ENCODE results near the gene COL4A1. TPM values are rescaled to one million over a fixed set of nuclear protein-coding genes. Genes with fewer than 3 reads are reported as not detected.

The COL4A1 gene
- total RNA-seq, 2 experiments from 2014 or later = not detected

DNA sequence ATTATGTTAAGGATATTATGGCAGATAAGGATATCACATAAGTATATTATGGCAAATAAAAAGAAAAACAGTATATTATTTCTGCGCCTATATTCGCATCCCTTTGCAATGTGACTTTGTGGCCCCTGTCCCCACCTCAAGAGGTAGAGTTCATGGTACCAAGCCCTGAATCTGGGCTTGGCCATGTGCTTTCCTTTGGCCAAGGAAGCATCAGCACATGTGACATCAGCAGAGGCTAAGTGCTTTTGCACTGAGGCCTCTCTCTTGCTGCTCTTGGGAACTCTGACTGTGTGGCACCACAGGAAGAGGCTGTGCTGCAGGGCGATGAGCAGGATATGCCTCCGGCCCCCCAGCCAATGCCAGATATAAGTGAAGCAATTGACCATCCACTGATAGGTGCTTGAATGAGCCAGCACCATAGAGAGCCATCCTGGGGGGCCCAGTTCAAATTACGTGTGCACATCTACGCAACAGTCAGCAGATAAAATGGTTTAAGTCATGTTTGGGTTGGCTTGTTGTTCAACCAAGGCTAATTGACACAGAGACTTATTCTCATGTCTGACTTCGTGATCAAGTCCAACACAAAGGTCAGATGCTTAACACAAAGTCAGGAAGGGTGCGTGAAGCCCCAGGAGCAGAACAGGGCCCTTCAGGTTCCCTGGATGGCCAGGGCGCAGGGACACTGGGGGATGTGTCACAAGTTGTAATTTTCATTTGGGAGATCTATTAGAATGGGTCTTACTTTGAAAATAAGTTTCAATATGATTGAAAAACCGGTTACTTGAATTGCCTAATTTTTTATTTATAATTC is 173.3 kb downstream of the COL4A1 start:
- CTCF ChIA-PET = no interaction called here
- H3K9me3 Mint-ChIP-seq (ENCODE audit: low read depth) = no peaks in the 10 kb centered on the region
- no peaks in the 10 kb centered on the region for H3K36me3 Mint-ChIP-seq

DNA sequence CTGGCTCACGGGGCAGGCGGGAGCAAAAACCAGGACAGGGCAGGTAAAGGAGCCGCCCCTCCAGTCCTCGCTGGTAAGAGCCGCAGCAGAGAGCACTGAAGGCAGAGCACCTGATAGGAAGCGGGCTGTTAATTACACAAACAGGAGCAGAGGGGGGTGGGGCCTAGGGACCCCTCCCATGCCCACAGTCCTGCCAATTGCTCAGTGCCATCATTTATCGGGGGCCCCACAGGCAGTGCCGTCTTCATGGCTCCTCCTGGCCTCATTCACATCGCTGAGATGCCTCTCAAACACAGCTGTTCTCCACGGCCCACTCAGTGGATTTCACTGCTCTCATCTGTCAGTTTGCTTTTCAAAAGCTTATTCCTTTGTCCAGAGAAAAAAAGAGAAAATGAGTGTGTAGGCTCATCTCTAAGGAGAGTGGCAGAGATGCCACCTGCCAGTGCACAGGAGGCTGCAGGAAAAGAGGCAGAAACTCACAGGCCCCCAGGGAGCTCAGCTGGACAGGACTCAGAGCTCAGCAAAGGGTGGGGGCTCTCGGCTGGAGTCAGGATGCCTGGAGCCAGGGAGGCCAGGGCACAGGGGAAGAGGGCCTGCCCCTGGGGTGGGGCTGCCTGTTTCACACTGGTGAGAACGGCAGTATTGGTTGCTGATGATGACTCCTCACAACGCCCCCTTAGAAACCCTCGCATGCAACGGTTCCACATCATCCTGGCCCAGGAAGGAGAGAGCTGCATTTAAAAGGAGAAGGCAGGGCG is 174.6 kb downstream of the COL4A1 start:
- no peak overlapping the region for H3K27ac Mint-ChIP-seq
- H3K27me3 Mint-ChIP-seq = peaks cover 32% of the 10 kb centered on the region
- no peak overlapping the region for H3K4me3 Mint-ChIP-seq
- DNase-seq = no peak
- H3K4me1 Mint-ChIP-seq = peaks cover under 1% of the 10 kb centered on the region
- CTCF ChIA-PET = no interaction called here
- no peaks in the 10 kb centered on the region for H3K9me3 Mint-ChIP-seq (ENCODE audit: low read depth)
- ATAC-seq = no peak
- no peaks in the 10 kb centered on the region for H3K36me3 Mint-ChIP-seq

More for the DNA sequence above, 173.3 kb downstream of the COL4A1 start:
- Mint-ChIP-seq H3K4me3 (no peak overlapping the region), H3K4me1 (peaks cover 8% of the 10 kb centered on the region), H3K27ac (no peak overlapping the region), H3K27me3 (peaks cover 32% of the 10 kb centered on the region)
- DNase-seq = no peak
- no peak for ATAC-seq

DNA sequence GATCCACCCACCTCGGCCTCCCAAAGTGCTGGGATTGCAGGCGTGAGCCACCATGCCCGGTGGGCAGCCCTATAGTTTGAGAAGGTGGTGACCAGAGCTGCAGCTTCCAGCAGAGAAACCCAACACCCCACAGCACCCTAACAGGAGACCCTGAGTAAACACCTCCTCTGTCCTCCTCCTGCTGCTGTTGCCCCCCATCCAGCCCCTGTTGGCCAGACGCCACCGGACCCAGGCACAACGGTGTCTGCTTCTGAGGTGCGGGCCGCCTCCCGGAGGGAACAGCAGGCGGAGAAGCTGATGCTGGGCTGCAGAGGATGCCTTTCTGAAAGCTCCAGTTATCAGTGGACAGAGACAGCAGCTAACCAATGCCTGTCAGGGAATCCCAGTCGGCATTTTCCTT is 175.5 kb downstream of the COL4A1 start:
- no peak for ATAC-seq
- CTCF ChIA-PET = no interaction called here
- DNase-seq = no peak
- H3K36me3 Mint-ChIP-seq = no peaks in the 10 kb centered on the region
- H3K9me3 Mint-ChIP-seq (ENCODE audit: low read depth) = no peaks in the 10 kb centered on the region
- no peak overlapping the region for H3K27ac Mint-ChIP-seq
- H3K27me3 Mint-ChIP-seq = peaks cover 31% of the 10 kb centered on the region
- no peaks in the 10 kb centered on the region for H3K4me1 Mint-ChIP-seq
- H3K4me3 Mint-ChIP-seq = no peak overlapping the region

DNA sequence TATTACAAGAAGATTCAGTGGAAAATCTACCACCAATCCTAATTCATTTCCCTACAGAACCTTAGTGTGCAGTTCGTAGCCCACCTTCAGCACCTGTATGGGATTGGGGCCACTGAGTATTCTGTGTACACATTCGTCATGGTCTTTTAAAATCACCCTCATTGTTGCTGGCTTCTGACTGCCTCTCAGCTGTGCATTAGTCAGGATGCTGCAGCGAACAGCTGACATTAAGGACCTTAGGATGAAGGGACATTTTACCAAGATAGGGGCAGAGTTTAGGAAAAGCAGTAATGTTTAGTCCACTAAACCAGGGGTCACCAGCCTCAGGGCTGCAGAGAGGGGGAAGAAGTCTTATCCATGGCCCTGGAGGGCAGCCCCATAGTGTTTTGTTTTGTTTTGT is 176.5 kb downstream of the COL4A1 start:
- CTCF ChIA-PET = no interaction called here
- H3K4me3 Mint-ChIP-seq = no peak overlapping the region
- peaks cover 32% of the 10 kb centered on the region for H3K27me3 Mint-ChIP-seq
- H3K27ac Mint-ChIP-seq = no peak overlapping the region
- DNase-seq (no peak), ATAC-seq (no peak)
- no peaks in the 10 kb centered on the region for H3K36me3 Mint-ChIP-seq
- H3K9me3 Mint-ChIP-seq (ENCODE audit: low read depth) = no peaks in the 10 kb centered on the region
- H3K4me1 Mint-ChIP-seq = no peaks in the 10 kb centered on the region

DNA sequence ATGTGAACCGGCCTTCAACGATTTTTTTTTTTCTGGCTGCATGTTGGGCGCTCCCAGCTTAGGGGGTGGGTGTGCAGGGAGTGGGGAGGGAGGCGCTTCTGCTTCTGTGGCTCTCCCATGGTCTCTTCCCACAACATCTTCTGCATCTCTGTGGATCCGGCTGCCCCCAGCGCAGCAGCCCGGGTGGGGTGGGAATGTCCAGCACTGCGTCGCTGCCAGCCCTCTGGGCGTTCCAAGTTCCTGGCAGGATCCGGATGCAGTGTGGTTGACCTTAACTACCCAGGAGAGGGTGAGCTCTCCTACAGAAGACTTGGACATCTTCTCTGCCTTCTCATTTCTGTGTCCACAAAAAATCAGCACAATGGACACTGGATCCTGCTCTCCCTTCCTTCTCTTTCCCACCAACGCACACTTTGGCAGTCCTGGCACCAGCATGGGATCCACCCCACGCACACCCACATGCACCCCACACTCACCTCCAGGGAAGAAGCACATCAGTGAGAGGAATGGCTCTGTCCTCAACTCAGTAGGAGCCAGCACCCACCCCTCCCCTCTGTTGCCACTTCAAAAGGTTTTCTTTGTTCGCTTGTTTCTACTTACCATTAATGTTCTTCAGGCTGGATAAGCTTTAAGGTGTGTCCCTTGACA is 177.3 kb downstream of the COL4A1 start:
- Mint-ChIP-seq H3K36me3 (no peaks in the 10 kb centered on the region), H3K9me3 (ENCODE audit: low read depth) (no peaks in the 10 kb centered on the region), H3K4me1 (peaks cover 2% of the 10 kb centered on the region), H3K27ac (no peak overlapping the region), H3K4me3 (no peak overlapping the region), H3K27me3 (peaks cover 40% of the 10 kb centered on the region)
- ATAC-seq (no peak), DNase-seq (no peak)
- CTCF ChIA-PET = no interaction called here

DNA sequence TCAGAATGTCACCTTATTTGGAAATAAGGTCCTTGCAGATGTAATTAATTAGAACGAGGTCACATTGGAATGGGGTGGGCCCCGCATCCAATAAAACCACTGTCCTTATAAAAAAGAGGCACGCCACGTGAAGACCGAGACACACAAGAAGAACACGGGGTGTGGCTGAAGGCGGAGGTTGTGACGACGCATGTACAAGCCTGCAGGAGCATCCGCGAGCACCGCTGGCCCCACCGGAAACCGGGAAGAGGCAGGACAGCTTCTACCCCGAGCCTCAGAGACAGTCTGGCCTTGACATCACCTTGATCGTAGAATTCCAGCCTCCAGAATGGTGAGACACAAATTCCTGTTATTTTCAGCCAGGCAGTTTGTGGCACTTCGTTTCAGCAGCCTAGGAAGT is 177.9 kb downstream of the COL4A1 start:
- Mint-ChIP-seq H3K4me1 (peaks cover 2% of the 10 kb centered on the region), H3K27me3 (peaks cover 38% of the 10 kb centered on the region), H3K4me3 (no peak overlapping the region), H3K9me3 (ENCODE audit: low read depth) (no peaks in the 10 kb centered on the region), H3K27ac (no peak overlapping the region), H3K36me3 (no peaks in the 10 kb centered on the region)
- no peak for ATAC-seq
- DNase-seq = no peak
- CTCF ChIA-PET = no interaction called here

DNA sequence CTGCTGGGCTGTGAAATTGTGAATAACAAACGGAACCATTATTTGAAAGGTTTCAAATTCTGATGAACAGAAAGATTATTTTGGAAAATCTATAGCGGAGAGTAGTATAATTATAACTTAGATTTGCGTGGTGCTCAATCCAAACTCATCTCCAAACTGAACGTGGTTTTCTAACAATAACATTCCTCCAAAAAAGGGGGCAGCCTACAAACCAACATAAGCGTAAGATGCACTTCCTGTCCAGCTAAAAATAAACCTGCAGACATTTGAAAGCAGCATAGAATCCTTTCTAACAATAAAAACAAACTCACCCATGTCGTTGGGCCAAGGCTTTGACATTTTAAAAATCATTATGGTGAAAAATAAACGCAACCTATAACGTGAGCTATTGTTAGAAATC is 178.4 kb downstream of the COL4A1 start:
- CTCF ChIA-PET = no interaction called here
- ATAC-seq (no peak), DNase-seq (no peak)
- Mint-ChIP-seq H3K4me1 (peaks cover 2% of the 10 kb centered on the region), H3K9me3 (ENCODE audit: low read depth) (no peaks in the 10 kb centered on the region), H3K27ac (no peak overlapping the region), H3K4me3 (no peak overlapping the region), H3K36me3 (no peaks in the 10 kb centered on the region), H3K27me3 (peaks cover 36% of the 10 kb centered on the region)

DNA sequence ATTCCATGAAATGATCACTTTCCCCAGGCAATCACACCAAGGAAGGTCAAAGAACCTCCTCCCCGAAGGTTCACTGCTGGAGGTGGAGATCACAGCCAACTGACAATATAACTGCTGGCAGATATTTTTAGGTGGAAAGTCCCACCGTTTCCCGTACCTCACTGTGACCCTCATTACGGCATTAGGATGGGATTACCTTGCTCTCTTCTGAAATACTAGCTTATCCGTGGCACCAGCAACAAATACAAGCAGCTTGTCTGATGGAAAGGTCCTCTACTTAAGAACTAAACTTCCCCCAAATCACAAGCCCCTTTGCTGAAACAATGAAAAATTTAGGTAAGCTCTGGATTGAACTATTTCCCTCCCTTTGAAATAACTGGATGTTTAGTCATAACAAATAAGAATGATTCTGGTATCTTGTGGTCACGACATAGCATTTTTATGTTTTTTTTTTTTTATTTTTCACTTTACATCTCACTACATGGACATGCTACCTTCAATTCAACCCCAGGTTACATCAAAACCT is 178.9 kb downstream of the COL4A1 start:
- Mint-ChIP-seq H3K27ac (no peak overlapping the region), H3K27me3 (peaks cover 36% of the 10 kb centered on the region), H3K9me3 (ENCODE audit: low read depth) (no peaks in the 10 kb centered on the region), H3K4me1 (peaks cover 2% of the 10 kb centered on the region), H3K4me3 (no peak overlapping the region), H3K36me3 (no peaks in the 10 kb centered on the region)
- no peak for DNase-seq
- CTCF ChIA-PET = no interaction called here
- no peak for ATAC-seq

DNA sequence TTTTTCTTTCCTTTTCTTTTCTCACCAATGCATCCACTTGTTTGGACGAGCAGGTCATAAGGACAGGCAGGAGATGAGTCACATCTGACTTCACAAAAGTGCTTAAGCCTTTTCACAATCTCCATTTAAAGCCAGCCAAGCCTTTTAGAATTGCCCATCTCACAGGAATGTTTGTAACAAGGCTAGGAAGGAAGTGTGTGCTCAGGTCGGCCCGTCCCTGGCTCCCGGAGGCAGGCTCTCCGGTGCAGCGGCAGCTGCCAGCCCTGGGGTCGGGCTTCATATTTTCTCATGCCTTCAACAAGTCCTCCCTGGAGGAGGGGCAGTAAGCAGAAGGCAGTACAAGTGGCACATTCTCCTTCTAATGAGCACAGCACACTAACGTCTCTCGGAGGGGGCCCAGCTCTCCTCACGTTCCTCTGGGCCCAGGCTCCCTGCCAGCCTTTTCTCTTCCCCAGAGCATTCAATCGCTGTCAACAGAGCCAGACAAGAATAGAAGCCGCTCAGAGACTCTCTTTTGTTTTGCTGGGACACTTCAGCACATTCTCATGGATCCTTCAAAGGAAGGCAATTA is 180.5 kb downstream of the COL4A1 start:
- DNase-seq = no peak
- Mint-ChIP-seq H3K27me3 (peaks cover 32% of the 10 kb centered on the region), H3K4me1 (peaks cover 2% of the 10 kb centered on the region), H3K27ac (no peak overlapping the region), H3K36me3 (no peaks in the 10 kb centered on the region), H3K9me3 (ENCODE audit: low read depth) (no peaks in the 10 kb centered on the region), H3K4me3 (no peak overlapping the region)
- no peak for ATAC-seq
- CTCF ChIA-PET = no interaction called here

DNA sequence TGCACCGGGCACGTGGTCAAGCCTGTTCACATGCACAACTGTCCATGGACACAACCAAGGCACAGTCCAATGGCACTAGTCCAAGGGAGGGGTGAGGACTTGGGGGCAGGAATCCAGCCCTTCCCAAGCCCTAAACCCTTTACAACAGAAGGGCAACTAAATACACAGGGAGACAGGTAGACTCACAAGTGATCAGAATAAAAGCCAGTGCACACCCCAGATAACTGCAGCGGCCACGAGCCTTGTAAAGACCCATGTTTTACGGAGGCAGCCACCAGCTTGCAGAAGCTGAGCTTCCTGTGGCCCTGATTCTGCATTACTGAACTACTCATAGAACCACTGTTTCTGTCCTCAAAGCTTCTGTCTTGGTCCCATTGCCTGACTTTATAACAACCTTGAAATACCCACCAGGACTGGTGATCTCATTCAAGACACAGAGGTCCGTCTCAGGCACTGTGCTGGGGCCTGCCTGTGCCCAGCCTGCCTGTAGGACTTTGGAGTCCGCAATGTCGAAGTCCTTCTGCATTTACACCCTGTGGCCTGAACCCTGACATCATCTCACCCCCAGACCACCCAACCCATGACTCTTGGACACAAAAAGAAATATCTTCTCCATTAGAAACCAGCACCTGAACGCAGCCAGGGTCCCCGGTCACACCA is 181.2 kb downstream of the COL4A1 start:
- Mint-ChIP-seq H3K4me1 (peaks cover 2% of the 10 kb centered on the region), H3K27ac (no peak overlapping the region), H3K4me3 (no peak overlapping the region), H3K27me3 (peaks cover 32% of the 10 kb centered on the region), H3K9me3 (ENCODE audit: low read depth) (no peaks in the 10 kb centered on the region), H3K36me3 (no peaks in the 10 kb centered on the region)
- CTCF ChIA-PET = no interaction called here
- no peak for ATAC-seq
- no peak for DNase-seq

DNA sequence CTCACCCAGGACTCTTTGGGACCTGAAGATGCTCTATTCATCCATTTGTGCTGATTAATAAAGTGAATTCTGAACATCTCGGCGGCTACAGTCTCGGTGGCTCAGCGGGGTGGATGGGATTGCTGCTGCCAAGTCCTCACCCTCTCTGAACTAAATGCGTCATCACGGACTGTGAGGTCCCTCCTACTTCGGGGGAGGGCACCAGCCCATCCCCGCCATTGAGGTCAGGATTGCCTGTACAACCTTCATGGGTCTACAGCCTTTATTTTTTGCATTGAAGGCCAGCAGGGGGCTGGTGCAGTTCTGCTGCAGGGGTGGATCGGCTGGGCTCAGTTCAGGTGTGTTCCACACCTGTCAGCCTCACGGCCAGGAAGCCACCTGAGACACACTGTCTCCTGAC is 181.8 kb downstream of the COL4A1 start:
- no peak for ATAC-seq
- CTCF ChIA-PET = no interaction called here

DNA sequence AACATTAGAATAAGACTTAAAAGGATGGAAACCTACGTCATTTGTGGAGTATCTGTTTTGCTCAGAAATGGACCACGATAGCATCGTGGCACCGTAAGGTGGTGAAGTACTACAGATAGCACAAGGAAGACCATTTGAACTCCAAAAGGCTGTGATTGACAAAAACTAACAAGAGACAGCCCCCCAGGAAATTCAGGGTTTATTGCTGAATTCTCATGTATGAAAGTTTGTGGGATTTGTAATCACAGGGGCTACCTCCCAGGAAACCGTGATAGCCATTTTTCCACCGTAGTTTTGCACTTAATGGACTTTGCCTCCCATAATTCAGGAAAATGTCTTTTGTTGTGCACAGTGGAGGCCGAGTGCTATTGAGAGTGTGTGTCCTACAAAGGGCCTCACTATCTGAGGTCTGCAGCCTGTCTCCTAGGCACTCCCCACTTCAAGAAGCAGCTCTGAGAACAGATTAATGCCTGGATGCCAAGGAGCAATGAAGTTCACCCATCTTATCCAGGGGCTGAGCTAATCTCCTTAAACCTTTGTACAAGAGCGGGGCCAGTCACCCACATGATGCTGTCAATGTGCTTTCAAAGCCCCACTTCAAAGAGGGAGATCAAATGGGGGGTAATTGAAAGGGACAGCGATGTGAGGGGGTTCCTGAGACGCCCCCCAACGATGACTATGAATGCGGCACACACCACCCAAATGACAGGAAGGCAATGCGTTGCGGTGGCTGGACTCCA is 182.6 kb downstream of the COL4A1 start:
- CTCF ChIA-PET = no interaction called here
- Mint-ChIP-seq H3K27ac (no peak overlapping the region), H3K9me3 (ENCODE audit: low read depth) (no peaks in the 10 kb centered on the region), H3K36me3 (no peaks in the 10 kb centered on the region), H3K4me3 (no peak overlapping the region), H3K4me1 (peaks cover 2% of the 10 kb centered on the region), H3K27me3 (peaks cover 30% of the 10 kb centered on the region)
- DNase-seq (no peak), ATAC-seq (no peak)

More for the DNA sequence above, 181.8 kb downstream of the COL4A1 start:
- Mint-ChIP-seq H3K27ac (no peak overlapping the region), H3K4me1 (peaks cover 2% of the 10 kb centered on the region), H3K27me3 (peaks cover 32% of the 10 kb centered on the region), H3K9me3 (ENCODE audit: low read depth) (no peaks in the 10 kb centered on the region), H3K36me3 (no peaks in the 10 kb centered on the region), H3K4me3 (no peak overlapping the region)
- DNase-seq = no peak
